Astrocyte of the cerebellum (primary cell): Measurements from ENCODE around the gene TIMM50.

ENCODE experiments used
- DNase-seq: peaks from one replicate; pipeline ENCODE4 v3.0.0-alpha.2; 2011; ENCODE audit warnings: low read depth
- H3K4me3 ChIP-seq: 2 replicates; pipeline ENCODE4 v1.5.1; 2011; ENCODE audit warnings: mild to moderate bottlenecking, low read depth, low read length, moderate library complexity
- CTCF ChIP-seq: IDR thresholded peaks from 2 replicates; pipeline ENCODE4 v1.5.1; 2012; ENCODE audit warnings: low read length, low read depth, moderate library complexity, mild to moderate bottlenecking; ENCODE audit errors: missing control alignments
- in situ Hi-C: cut with HindIII; loops from 2 replicates; pipeline ENCODE4 v1.10.0; 2017; ENCODE audit warnings: low sequenced_read_pairs

The TIMM50 gene

DNA sequence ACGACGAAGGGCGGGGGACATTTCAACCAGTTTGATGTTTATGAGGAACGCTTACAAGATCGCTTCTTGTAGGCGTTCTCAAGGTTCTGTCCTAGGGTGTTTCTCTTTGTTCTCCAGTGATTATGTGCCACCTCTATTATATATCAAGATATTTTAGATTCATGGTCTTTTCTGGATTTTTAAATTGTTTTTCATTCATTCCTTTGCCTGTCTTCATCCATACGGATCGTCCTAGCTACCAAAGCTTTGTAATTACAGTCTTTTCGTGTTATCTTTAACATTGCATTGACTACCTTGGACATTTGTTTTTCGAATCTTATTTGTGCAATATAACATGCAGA, 59.7 kb downstream of the TIMM50 start:
- peak overlapping the region; percentile 83 for H3K4me3 ChIP-seq
- in situ Hi-C loops: no loop called here
- DNase-seq: no peak

More for the DNA sequence above, 59.7 kb downstream of the TIMM50 start:
- TF ChIP-seq CTCF: no peak
